RWPE2 (cell line): ENCODE data around the gene CLASP1.

Experiments used
- ATAC-seq: fragments of 200-7000 bp; cut with Tn5 transposase; 3 replicates; pipeline ENCODE4 v1.9.1; 2021; ENCODE audit warnings: low read depth
- DNase-seq: peaks from one replicate; pipeline ENCODE4 v3.0.0-alpha.2; 2020; ENCODE audit warnings: low spot score
- H3K27ac ChIP-seq: fragments of 450-650 bp; 2 replicates; pipeline ENCODE4 v1.5.1; 2017; ENCODE audit warnings: mild to moderate bottlenecking; ENCODE audit not compliant: poor library complexity, severe bottlenecking
- H3K27me3 ChIP-seq: fragments of 250-450 bp; sonication (Bioruptor Pico); 2 replicates; pipeline ENCODE4 v1.5.1; 2021; ENCODE audit warnings: mild to moderate bottlenecking, moderate library complexity; ENCODE audit not compliant: insufficient read depth, poor library complexity, severe bottlenecking
- H3K36me3 ChIP-seq: fragments of 250-450 bp; sonication (Bioruptor Pico); 2 replicates; pipeline ENCODE4 v1.5.1; 2020; ENCODE audit warnings: low read depth, mild to moderate bottlenecking, moderate library complexity
- H3K4me1 ChIP-seq: fragments of 250-450 bp; sonication (Bioruptor Pico); 2 replicates; pipeline ENCODE4 v1.5.1; 2021; ENCODE audit warnings: mild to moderate bottlenecking, moderate library complexity; ENCODE audit not compliant: insufficient read depth, poor library complexity, severe bottlenecking
- H3K4me3 ChIP-seq: fragments of 250-450 bp; sonication (Bioruptor Pico); 2 replicates; pipeline ENCODE4 v1.5.1; 2021; ENCODE audit warnings: mild to moderate bottlenecking, moderate library complexity; ENCODE audit not compliant: severe bottlenecking
- H3K9me3 ChIP-seq: fragments of 250-450 bp; sonication (Bioruptor Pico); 2 replicates; pipeline ENCODE4 v1.5.1; 2021; ENCODE audit warnings: mild to moderate bottlenecking, moderate library complexity; ENCODE audit not compliant: severe bottlenecking
- TF ChIP-seq, protein P1 (sequence below): fragments of 450-650 bp; IDR thresholded peaks from one replicate; pipeline ENCODE4 v1.5.1; 2017; ENCODE audit warnings: mild to moderate bottlenecking, moderate library complexity; ENCODE audit not compliant: poor library complexity, severe bottlenecking

CLASP1 gene

GRCh38 chr2:121582272-121582671 is 67.0 kb downstream of the CLASP1 start:
- TF ChIP-seq, protein P1, sequence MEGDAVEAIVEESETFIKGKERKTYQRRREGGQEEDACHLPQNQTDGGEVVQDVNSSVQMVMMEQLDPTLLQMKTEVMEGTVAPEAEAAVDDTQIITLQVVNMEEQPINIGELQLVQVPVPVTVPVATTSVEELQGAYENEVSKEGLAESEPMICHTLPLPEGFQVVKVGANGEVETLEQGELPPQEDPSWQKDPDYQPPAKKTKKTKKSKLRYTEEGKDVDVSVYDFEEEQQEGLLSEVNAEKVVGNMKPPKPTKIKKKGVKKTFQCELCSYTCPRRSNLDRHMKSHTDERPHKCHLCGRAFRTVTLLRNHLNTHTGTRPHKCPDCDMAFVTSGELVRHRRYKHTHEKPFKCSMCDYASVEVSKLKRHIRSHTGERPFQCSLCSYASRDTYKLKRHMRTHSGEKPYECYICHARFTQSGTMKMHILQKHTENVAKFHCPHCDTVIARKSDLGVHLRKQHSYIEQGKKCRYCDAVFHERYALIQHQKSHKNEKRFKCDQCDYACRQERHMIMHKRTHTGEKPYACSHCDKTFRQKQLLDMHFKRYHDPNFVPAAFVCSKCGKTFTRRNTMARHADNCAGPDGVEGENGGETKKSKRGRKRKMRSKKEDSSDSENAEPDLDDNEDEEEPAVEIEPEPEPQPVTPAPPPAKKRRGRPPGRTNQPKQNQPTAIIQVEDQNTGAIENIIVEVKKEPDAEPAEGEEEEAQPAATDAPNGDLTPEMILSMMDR: no peak
- Histone ChIP-seq H3K4me3 (no peak overlapping the region), H3K9me3 (no peaks in the 10 kb centered on the region), H3K27me3 (no peaks in the 10 kb centered on the region), H3K36me3 (no peaks in the 10 kb centered on the region), H3K27ac (no peak overlapping the region), H3K4me1 (no peaks in the 10 kb centered on the region)
- DNase-seq: no peak
- no peak for ATAC-seq

DNA sequence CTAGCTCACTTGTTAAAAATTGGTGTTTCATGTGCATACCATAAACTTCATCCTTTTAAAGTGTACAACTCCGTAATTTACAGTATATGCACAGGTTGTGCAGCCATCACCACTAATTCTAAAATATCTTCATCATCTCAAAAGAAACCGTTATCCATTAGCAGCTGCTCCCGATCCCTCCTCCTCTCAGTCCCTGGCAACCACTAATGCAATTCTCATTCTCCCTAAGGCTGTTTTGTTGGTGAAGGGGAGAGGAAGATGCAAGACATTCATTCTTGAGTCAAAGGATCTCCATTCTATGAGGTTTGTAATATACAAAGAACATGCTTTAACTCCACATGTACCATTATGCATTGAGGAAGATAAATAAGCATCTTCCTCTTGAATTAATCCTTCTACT is 70.0 kb downstream of the CLASP1 start:
- Histone ChIP-seq H3K27ac (no peak overlapping the region), H3K36me3 (no peaks in the 10 kb centered on the region), H3K9me3 (no peaks in the 10 kb centered on the region), H3K4me1 (no peaks in the 10 kb centered on the region), H3K27me3 (no peaks in the 10 kb centered on the region), H3K4me3 (no peak overlapping the region)
- TF ChIP-seq, protein P1: no peak
- DNase-seq (no peak), ATAC-seq (no peak)

DNA sequence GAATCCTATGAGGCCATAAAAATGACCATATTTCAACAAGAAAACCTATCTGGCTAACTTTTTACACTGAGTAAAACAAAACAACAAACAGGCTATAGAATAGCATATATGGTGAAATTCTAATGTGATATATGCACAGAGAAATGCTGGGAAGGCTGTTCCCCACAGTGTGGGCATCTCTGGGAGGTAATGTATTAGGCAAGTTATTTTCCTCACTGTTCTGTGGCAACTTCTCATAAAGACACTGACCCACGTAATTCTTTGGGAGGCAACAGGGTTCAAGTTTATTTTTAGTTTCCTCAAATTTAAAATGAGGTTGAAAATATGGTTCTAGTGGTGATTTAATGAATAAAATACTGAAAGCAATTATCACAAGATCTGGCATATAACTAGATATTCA is 71.9 kb downstream of the CLASP1 start:
- no peak for DNase-seq

DNA sequence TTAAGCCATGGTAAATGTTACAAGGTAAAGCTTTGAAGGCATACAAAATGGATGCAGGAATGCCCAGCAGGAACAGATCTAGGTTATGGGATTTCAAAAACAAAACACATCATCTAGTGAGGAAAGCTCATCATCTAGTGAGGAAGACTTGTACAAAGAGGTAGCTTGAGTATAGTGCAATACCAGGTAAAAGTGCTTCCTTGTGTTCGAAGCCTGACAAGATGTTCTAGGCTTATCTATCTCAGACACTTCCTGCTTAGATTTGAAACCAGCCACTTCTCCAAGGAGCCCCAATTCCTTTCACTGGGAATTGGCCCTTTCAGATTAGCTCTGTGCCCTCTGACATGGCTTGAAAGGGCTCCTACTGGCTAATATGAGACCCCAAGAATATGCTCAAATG is 73.0 kb downstream of the CLASP1 start:
- no peak overlapping the region for H3K27ac ChIP-seq
- H3K4me3 ChIP-seq: no peak overlapping the region
- no peak for ATAC-seq
- peaks cover 6% of the 10 kb centered on the region for H3K4me1 ChIP-seq
- no peaks in the 10 kb centered on the region for H3K27me3 ChIP-seq
- no peaks in the 10 kb centered on the region for H3K9me3 ChIP-seq
- DNase-seq: no peak
- TF ChIP-seq, protein P1: no peak
- no peaks in the 10 kb centered on the region for H3K36me3 ChIP-seq

More for the DNA sequence above, 71.9 kb downstream of the CLASP1 start:
- no peaks in the 10 kb centered on the region for H3K27me3 ChIP-seq
- TF ChIP-seq, protein P1: no peak
- H3K36me3 ChIP-seq: no peaks in the 10 kb centered on the region
- H3K4me1 ChIP-seq: peaks cover 6% of the 10 kb centered on the region
- H3K9me3 ChIP-seq: no peaks in the 10 kb centered on the region
- no peak overlapping the region for H3K27ac ChIP-seq
- H3K4me3 ChIP-seq: no peak overlapping the region
- no peak for ATAC-seq

- Histone ChIP-seq H3K9me3 (no peaks in the 10 kb centered on the region), H3K4me3 (no peak overlapping the region), H3K36me3 (no peaks in the 10 kb centered on the region), H3K27me3 (no peaks in the 10 kb centered on the region), H3K27ac (no peak overlapping the region), H3K4me1 (peaks cover 6% of the 10 kb centered on the region)
- TF ChIP-seq, protein P1: no peak
- ATAC-seq: no peak
- no peak for DNase-seq
These were observed 73.5 kb downstream of the CLASP1 start for GRCh38 chr2:121575800-121576199.
